HuH-7.5 (cell line): ENCODE measurements around the gene SLC51A.
"Not testable (repeated sequence)": the region's sequence is repeated elsewhere in the genome, so short reads cannot be mapped to it uniquely, and the experiment has no call there.

Experiments used
- DNase-seq: peaks from one replicate; pipeline ENCODE4 v3.0.0; 2011; ENCODE audit warnings: low spot score

SLC51A gene

DNA sequence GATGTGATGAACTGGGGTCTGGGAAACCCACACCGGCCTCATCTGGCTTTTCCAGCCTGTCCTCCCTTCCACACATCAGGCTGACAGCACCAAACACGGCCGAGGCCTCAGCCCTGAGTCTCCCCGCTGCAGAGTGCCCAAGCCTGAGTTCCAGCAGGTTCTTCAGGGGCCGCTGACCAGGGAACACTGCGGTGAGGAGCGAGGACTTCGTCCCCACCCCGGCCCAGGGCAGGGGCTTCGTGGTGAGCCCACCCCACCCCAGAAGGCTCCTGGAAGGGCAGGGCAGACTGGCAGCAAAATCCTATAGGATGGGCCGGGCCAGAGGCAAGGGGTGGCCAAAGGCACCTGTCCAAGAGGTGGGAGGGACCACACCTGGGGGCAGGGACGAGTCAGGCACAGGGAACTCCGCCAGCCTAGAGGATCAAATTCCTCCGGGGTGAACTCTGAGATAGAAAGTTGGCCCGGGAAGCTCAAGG, at the start of gene SLC51A:
SLC51A (plus strand) TSS at position 446 of the 476 bp plus-strand sequence. CDS start 179 bp downstream, outside the sequence.
- DNase-seq = no peak

DNA sequence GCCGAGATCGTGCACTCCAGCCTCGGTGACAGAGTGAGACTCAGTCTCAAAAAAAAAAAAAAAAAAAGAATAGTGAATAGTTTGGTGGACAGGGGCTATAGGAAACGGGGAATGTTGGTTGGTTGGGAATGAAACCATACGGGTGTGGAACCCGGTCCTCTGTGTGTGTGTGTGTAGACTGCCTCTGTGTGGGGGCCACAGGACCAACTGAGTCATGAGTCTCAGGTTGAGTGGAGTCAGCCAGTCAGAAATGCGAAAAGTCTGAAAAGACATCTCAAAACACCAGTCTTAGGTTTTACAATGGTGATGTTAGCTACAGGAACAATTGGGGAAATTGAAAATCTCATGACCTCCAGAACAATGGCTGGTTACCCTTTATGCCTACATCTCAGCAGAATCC, 49.6 kb upstream of the SLC51A start:
- no peak for DNase-seq

DNA sequence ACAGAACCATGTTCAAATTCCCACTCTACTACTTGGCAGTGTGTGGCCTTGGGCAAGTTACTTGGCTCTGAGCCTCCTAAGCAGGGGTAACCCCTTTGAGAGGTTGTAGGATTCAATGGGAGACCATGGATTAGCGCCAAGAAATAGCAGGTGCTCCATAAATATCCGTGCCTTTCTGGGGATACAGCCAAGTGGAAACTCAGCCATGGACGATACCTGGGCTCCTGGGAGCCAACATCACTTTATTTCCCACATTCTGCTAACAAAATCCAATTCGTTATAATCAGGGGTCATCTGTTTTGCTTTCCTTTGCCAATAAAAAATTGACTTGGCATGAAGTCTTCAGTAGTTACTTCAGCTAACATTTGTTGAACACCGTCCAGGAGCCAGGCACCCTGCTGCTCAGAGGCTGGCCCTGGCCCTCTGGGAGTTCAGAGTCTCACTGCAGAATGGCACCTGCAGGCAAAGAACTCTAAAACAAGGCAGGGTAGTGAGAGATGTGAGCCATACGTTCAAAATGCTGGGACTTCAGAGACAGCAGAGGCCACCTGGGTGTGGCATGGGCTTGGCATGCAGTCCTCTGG, 47.4 kb upstream of the SLC51A start:
- DNase-seq = no peak

DNA sequence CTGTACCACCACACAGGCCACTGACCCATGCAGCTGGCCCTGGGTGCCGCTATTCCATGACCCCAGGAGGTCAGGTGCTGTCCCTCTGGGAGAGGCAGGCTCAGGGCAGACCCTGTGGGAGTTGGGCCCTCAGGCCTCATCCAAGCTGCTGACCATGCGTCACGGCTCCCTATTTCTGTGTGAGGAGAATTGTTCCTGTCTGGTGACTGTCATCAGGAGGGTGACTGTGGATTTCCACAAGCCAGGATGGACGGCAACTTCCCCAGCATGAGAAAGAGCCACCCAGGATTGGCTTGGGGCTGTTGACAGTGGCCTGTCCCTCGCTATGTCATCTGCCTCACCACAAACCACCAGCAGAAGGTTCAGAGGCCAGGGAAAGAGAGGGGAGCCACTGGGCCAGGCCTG, 46.5 kb upstream of the SLC51A start:
- no peak for DNase-seq

DNA sequence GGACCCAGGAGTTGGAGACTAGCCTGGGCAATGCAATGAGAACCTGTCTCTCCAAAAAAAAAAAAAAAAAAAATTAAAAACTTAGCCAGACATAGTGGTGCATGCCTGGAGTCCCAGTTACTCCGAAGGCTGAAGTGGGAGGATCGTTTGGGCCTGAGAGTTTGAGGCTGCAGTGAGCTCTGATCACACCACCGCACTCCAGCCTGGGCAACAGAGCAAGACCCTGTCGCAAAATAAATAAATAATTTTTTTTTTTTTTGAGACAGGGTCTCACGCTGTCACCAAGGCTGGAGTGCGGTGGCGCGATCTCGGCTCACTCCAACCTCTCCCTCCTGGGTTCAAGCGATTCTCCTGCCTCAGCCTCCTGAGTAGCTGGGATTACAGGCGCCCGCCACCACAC, 46.0 kb upstream of the SLC51A start:
- DNase-seq = not testable (repeated sequence)

DNA sequence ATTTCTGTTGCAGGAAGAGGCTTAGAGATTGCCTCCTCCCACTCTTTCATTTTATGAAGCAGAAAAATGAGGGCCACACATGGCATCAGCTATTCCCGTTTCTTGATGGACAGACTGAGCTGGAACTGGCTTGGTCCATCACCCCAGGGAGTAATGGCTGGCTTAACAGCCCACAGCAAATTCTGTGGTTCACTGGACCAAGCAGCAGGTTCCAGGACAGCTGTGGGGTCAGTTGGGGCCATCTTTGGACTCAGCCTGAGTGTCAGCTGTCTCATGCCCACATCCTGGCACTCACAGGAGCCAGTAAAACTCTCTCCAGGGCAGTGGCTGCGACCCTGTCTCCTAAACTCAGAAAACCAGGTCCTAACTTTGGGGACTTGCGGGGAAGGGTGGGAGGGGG, 41.7 kb upstream of the SLC51A start:
- DNase-seq = no peak

DNA sequence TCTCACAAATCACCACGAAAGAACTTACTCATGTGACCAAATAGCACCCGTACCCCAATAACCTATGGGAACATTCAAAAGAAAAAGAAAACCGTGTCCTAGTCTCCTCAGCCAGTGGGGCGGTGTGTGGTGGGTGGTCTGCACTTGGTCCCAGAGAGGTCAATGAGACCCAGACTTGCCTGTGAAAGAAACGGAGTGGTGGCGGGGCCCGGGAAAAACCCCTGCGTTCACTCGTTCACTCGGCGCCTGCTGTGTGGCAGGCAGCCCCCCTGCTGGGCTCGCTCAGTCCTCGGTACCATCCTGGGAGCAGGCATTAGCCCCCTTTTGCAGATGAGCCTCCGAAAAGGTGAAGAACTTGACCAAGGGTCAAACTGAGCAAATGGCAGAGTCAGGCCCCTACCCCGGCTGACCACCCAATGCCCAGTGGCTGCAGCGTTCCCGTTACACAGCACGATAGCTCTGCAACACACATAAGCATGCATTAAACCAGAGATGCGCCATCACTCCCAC, 41.2 kb upstream of the SLC51A start:
- no peak for DNase-seq

DNA sequence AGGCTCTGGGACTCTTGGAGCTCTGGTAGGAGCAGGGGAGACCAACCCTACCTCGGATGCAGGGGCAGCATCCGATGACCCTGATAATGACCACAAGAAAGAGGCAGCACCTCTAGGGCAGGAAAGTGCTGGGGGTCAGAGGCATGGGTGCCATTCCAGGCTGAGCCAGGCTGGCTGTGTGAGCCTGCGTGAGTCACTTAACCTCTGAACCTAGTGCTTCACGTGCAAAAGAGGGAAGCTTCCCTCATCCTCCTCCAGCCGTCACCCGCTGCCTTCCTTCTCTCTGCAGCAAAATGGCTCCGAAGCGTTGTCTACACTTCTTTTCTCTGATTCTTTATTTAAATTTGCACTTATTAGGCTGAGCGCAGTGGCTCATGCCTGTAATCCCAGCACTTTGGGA, 40.6 kb upstream of the SLC51A start:
- DNase-seq = no peak

DNA sequence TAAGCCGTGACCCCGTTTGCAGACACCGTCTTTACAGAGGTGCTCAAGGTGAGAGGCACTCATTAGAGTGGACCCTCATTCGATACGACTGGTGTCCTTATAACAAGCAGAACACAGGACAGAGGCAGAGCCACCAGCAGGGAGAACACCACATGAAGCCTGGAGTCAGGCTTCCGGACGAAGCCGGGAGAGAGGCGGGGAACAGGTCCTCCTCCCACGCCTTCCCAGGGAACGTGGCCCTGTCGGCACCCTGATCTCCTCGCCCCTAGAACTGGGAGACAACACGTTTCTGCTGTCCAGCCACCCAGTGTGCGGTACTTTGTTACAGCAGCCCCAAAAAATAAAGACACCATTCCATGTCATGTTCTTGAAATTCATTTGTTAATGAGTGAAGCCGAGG, 38.8 kb upstream of the SLC51A start:
- DNase-seq = no peak

DNA sequence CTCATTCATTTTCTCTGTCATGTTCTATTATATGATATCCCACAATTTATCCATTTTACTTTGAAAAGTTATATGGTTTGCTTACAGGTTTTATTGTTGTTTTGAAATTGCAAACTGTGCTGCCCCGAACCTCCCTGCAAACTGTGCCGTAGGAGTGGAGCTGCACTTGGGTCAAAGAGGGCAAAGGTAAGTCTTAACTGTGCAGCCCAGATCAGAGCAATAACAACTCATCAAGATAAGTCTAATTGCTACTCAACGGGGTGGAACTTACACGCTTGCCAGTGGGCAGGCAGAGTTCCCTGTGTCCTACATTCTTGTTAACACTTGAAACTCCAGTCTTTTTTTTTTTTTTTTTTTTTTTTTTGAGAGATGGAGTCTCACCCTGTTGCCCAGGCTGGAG, 38.4 kb upstream of the SLC51A start:
- DNase-seq = no peak

DNA sequence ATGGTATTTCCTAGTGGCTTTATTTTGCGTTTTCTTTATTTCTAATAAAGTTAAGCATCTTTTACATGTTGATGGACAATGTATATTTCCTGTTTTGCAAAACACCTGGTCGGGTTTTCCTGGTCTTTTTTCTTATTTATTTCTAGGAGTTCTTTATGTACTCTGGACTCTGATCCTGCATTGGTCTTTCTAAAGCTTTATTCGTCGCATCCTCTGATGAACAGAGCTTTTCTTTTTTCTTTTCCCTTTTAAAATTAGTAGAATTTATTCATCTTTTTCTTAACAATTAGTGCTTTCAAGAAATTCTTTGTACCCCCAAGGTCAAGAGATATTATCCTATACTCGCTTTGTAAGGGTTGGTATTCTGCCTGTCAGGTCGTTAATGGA, 37.3 kb upstream of the SLC51A start:
- DNase-seq = no peak

DNA sequence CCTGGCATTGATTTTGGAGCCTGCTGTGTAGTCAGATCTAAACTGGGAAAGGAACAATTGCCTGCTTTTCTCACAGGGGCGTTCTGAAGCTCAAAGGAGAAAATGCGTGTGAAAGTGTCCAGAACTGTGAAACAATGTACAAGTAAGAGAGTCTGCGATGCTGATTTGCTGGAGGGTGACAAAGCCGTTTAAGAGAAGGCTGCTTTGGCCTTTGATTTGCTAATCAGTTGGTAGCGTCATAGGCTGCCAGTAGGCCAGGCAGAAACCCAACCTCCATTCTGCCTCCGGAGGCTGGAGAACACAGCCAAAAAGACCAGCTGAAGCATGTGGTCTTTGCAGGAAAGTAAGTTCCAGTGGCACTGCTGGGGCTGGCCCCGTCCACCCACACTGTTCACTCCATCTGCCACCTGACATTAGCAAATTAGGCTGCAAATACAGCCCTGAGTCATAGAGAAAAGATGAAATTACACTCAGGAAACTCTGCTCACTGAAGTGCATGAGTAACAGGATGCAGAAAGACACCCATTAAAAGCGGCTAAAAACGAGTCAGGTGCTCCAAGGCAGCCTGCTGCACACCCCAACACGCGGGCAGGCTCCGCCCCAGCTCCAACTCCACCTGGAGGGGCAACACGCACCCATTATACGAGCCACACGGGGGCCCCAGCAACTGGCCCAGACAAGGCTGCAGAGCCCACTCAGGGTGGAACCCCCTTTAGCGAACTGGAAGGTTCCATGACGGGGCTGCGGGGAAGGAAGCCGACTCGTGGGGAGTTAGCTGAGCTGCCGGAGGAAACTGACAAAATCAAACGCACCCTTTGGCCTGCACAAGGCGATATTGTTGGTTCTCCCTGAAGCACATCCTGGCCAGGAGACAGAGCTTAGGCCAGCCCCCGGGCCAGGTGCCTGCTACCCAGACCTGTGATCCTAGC, 36.7 kb upstream of the SLC51A start:
- no peak for DNase-seq

DNA sequence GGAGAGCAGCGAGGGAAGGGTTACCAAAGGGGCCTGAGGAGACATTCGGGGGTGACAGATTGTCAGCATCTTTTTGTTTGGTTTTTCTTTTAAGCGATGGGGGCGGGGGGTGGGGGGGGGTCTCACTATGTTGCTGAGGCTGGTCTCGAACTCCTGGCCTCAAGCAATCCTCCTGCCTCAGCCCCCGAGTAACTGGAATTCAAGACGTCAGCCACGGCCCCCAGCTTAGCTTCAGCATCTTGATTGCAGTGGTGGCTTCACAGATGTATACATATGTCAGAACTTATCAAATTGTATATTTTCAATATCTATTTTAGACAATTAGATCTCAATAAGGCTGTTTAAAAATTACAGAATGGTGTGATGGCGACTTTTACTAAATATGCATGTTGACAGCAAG, 36.0 kb upstream of the SLC51A start:
- DNase-seq = no peak

DNA sequence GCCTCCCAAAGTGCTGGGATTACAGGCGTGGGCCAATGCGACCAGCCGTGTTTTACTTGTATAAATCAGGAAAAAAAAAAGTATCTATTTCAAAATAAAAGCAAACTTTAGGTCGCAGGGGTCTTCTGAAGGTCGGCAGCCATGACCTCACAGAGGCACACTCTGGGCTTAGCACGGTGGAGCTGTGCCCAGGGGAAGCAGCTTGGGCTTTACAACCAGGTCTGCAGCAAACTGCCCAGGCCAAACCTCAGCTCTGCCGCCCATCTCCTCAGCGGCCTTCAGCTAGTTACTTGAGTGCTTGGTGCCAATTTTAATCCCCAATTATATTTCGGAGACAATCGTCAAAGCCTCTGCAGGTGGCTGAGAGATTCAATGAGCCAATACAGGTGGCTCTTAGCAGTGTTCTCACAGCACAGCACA, 35.2 kb upstream of the SLC51A start:
- no peak for DNase-seq

DNA sequence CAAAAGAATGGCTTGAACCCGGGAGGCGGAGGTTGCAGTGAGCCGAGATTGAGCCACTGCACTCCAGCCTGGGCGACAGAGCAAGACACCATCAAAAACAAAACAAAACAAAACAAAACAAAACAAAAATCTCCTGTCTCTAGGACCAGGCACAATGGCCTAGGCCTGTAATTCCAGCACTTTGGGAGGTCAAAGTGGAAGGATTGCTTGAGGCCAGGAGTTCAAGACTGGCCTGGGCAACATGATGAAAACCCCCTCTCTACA, 32.2 kb upstream of the SLC51A start:
- not testable (repeated sequence) for DNase-seq

DNA sequence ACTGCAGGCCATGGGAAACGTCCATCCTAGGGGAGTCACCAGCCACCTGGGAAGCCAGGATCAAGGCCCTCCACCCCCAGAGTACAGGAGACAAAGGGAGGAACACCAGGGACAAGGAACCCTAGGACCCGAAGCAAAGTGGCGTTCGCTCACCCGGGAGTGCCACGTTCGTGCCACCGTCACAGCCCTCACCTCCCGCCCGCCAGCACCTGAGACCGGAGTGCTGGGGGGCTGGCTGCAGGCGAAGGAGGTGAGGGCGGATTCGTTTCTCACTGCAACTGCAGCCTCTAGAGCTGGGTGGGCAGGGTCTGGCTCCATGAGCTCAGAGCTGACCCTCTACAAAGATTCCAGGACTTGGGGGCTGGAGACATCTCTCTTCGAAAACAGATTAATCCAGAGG, 31.5 kb upstream of the SLC51A start:
- DNase-seq = no peak

DNA sequence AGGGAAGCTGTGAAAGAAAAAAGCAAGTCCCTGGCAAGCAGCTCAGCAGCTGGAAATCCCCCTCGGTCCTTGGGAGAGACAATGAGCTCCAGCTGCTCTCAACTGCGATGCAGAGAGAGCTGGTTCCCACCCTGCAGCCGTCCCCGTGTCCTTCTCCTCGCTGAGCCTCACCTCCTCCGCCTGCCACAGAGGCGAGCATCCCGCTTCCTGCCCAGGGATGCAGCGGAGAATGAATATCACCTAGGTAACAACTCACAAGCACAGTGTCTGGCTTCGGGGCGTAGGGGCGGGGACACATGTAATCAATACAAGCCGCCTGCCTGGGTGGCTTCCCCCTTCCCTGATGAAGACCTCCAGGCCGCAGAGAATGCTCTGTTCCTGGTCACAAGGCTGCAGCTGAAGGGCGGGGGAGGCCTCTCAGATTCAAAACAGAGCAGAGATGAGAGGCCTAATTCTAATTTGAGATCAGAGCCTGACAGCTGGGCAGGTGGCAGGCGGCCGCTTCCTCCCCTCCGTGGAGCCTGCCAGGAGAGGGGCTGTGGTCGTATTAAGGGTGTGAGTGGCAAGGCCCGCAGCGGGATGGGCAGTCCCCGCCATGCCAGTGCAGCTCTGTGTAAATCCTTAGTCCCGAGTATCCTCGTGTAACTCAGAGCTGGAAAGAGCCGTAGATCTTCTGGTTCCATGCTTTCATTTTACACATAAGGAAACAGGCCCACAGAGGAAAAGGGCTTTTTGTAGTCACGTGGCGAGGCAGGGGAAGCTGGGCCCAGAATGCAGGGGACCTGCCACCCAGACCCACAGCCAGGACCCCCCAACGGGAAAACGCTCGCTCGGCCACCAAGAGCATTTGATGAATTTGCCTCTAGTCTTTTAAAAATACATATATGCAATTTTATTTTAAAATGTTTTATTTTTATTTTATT, 29.4 kb upstream of the SLC51A start:
- no peak for DNase-seq

DNA sequence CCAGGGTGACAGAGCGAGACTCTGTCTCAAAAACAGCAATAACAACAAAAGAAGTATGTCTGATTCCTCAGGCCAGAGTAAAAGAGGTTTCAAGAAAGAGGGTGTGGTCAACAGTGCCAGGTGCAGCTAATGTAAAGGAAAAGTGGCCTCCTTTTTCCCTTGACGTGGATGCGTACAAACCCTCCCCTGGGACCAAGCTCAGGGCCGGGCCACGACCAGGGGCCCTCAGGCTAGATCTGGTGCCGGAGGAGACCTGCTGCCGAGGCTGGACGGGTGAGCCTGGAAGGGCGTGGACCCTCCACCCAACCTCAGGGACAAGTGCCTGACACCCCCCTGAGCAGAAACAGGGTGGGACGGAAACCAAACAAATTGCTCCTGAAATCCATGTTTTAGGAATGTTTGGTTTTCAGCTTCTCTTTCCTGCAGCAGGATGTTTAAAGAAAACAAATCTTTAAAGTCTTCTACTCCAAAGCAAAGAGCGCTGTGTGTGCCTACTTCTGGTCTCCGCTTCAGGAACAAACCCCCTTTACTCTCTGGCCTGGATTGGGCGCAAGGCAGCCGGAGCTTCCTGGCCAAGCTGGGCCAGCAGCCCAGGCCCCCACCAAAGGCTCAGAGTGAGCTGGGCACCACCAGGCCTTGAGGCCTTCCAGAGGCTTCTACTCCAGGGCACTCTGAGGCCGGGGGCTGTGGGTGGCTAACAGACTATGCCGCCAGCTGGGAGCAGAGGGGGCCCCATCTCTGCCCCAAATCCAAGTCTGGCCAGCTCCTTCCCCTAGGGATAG, 26.6 kb upstream of the SLC51A start:
- no peak for DNase-seq

DNA sequence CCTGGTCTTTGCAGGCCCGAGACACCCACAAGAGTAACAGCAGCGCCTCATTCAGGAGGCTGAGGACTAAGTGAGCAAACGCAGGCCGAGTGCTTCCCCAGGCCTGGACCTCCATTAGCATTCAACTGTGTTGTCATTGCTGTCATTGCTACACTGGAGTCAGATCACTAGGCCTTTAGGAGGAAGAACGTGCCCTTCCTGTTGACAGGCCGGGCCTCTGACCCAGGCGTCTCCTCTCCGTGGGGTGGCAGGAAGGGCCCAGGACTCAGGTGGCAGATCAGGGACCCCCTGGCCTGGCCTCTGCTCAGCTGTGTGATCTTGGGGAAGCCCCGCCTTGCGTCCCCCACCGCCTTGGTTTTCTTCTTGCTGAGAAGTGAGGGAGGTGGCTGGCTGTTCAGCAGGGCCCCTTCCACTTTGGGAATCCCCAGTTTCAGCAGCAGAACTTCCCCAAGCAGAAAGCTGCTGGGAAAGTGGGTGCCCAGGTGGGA, 24.3 kb upstream of the SLC51A start:
- DNase-seq = no peak

DNA sequence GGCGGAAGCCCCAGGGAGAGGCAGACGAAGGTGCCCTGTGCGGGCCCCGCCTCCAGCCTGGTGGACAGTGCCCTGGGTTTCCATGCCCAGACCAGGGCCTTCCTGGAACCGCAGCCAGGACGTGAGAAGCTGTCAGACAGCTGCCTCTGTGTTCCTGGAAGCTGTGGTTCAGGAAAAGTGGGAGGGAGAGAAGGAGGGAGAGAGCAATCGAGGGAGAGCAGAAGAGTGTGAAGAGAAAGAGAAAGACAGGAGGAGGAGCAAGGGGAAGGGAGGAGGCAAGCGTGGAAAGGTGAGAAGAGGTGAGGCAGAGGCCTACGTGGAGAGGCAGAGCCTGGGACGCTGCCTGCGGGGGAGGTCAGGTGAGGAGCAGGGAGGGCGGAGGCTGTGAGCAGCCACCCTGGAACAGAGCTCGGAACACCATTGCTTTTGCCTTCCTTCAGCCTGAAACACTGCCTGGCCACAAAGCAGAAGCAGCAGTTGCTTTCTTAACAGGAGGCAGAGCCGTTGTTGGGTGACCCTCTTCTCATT, 23.7 kb upstream of the SLC51A start:
- no peak for DNase-seq

DNA sequence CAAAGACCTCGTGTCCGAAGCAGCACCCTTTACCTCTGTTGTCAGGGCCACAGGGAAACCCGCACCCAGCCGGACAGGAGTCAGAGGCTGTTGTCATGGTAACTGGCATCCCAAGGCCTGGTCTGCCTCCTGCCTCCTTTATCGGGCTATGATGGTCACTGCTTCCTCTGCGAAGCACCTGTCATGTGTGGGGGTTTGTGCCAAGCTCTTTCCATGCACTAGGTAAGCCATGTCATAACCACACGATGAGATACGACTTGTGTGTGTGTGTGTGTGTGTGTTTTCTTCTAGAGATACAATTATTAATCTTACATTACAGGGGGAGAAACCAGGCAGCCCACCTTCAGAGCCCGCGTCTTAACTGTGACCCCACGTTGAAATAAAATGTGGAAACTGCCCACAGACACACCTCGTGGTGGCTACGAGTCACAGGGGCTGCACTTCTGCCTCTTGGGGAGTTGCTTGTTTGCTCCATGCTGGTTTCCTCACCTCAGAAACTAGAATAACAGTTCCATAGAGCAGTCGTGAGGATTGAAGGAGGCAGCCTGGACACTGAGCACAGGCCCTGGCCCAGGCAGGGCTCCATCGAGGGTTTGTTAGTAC, 23.1 kb upstream of the SLC51A start:
- no peak for DNase-seq
